Thyroid gland (tissue), 4 donors: ENCODE measurements around the gene GDPD1. TPM values are rescaled to one million over a fixed set of nuclear protein-coding genes. Genes with fewer than 3 reads are reported as not detected.

ENCODE experiments used
- DNase-seq, 2 donors: peaks; one replicate each; pipeline ENCODE4 v3.0.0-alpha.2; 2019
- H3K27ac ChIP-seq, 3 donors: fragments of 200-600 bp; sonication (generic); 1 replicate in 2 of 3; 2 replicates in 1 of 3; pipeline ENCODE4 v1.5.1; 2016 to 2019; ENCODE audit warnings: mild to moderate bottlenecking in 1 of 3, moderate library complexity in 1 of 3
- H3K27me3 ChIP-seq: fragments of 200-600 bp; sonication (generic); one replicate; pipeline ENCODE4 v1.5.1; 2019
- H3K36me3 ChIP-seq, 2 donors: fragments of 200-600 bp; sonication (generic); one replicate each; pipeline ENCODE4 v1.5.1; 2016 to 2019
- H3K4me1 ChIP-seq, 2 donors: fragments of 200-600 bp; sonication (generic); one replicate each; pipeline ENCODE4 v1.5.1; 2017 to 2019
- H3K4me3 ChIP-seq, 3 donors: fragments of 200-600 bp; sonication (generic); replicated peaks in 1 of 3; 1 replicate in 2 of 3; 2 replicates in 1 of 3; pipeline ENCODE4 v1.5.1; 2016; ENCODE audit warnings: mild to moderate bottlenecking in 1 of 3
- H3K9me3 ChIP-seq: fragments of 200-600 bp; sonication (generic); one replicate; pipeline ENCODE4 v1.5.1; 2017
- CTCF ChIP-seq, 6 experiments: fragments of 200-600 bp in 3 of 6; fragments of 450-650 bp in 3 of 6; sonication (generic) in 3 of 6; IDR thresholded peaks; one replicate each; pipeline ENCODE4 v1.5.1; 2016 to 2019; ENCODE audit warnings: antibody characterized with exemption in 6 of 6, mild to moderate bottlenecking in 2 of 6, inconsistent platforms in 1 of 6, moderate library complexity in 1 of 6
- POLR2A ChIP-seq, 2 donors: fragments of 450-650 bp; IDR thresholded peaks; one replicate each; pipeline ENCODE4 v1.6.1; 2017; ENCODE audit warnings: antibody characterized with exemption in 2 of 2, mild to moderate bottlenecking in 2 of 2, moderate library complexity in 1 of 2
- WGBS, 2 donors: methylation state at CpG; one replicate each; pipeline ENCODE4 v1.1.5; 2017; 5-methylcytosine and 5-hydroxymethylcytosine counted together
- intact Hi-C: fragments of 100-400 bp; cut with DNase I; formaldehyde crosslinking; loops from one replicate; pipeline ENCODE4 v1.15.1; 2023
- small RNA-seq: library from RNA; depleted of rRNA; stranded (forward); fragments of <200 nt; gene quantifications from one replicate; pipeline ENCODE3, GENCODE V24; 2016
- total RNA-seq, 4 donors: library from RNA; depleted of rRNA; stranded (reverse); fragments of >200 nt; gene quantifications; one replicate each; pipeline ENCODE4 v1.2.3, GENCODE V29; 2016

The GDPD1 gene
- total RNA-seq, 4 donors from 2014 or later = 1.0 to 3.7 (median 3.5) TPM

- no peak for DNase-seq
- 77 to 90% methylated on average over 4 of the region's 4 CpGs for WGBS, 2 donors
- Histone ChIP-seq H3K27me3 (no peaks in the 10 kb centered on the region), H3K27ac (no peak overlapping the region), H3K4me1 (no peaks in the 10 kb centered on the region), H3K9me3 (no peaks in the 10 kb centered on the region), H3K4me3 (no peak overlapping the region), H3K36me3 (no peaks in the 10 kb centered on the region)
- TF ChIP-seq POLR2A (IDR thresholded peaks at IDR 0.05) = no peak
- no peak for TF ChIP-seq CTCF (IDR thresholded peaks at IDR 0.05)
- intact Hi-C loops = no loop called here
These were observed 95.6 kb downstream of the GDPD1 start for GRCh38 chr17:59315866-59316265.

Small RNA genes lying within 50 kb of the gene (small RNA-seq; reads per million reads assigned to genes)
- gene RF00019 (not detected), gene SNRPGP17 (not detected)

Other genes starting within 250 kb of the GDPD1 start
- 10 to 100 TPM; 30.2 to 46.8 (median 34.2) TPM for gene TRIM37, start 113.6 kb upstream of the GDPD1 start, total RNA-seq
- 10 to 100 TPM; 41.2 to 65.3 (median 46.8) TPM for gene SKA2, start 65.3 kb upstream of the GDPD1 start, total RNA-seq
- 1 to 10 TPM in 3 of 4 donors, under 1 TPM in 1; 0.89 to 2.2 (median 1.3) TPM for gene PRR11, start 64.8 kb upstream of the GDPD1 start, total RNA-seq
- 10 to 100 TPM in 3 of 4 donors, 1 to 10 TPM in 1; 7.8 to 14.6 (median 12.1) TPM for gene SMG8, start 10.5 kb upstream of the GDPD1 start, total RNA-seq
- gene YPEL2, start 111.1 kb downstream of the GDPD1 start, total RNA-seq = 10 to 100 TPM; 29.5 to 67.2 (median 39.9) TPM